A549 (cell line): ENCODE results near the gene SEC14L6. TPM values are rescaled to one million over a fixed set of nuclear protein-coding genes. Genes with fewer than 3 reads are reported as not detected.
A peak's percentile ranks its signal among the peaks of the same experiment; 100 is the strongest.
"Not testable (repeated sequence)": the region's sequence is repeated elsewhere in the genome, so short reads cannot be mapped to it uniquely, and the experiment has no call there.

Source experiments
- ATAC-seq, 2 experiments: fragments of 200-7000 bp in 1 of 2; fragments of >200 bp in 1 of 2; cut with Nextera tagmentation in 1 of 2; cut with Tn5 transposase in 1 of 2; 3 replicates each; pipeline versions ENCODE4 v1.8.0 to v1.9.1; 2018 to 2020; ENCODE audit warnings: mild to moderate bottlenecking in 1 of 2, moderate library complexity in 1 of 2
- CTCF ChIA-PET: fragments of 300-600 bp; sonication (Branson Sonifier 250); formaldehyde crosslinking; extraction: SDS; loops from one replicate; lab custom pipeline; 2021; ENCODE audit warnings: antibody characterized with exemption, inconsistent platforms; lab: Yijun Ruan, JAX
- POLR2A ChIA-PET: fragments of 350-600 bp; formaldehyde crosslinking; extraction: SDS; loops from one replicate; lab custom pipeline; 2021; ENCODE audit warnings: antibody characterized with exemption, inconsistent platforms; lab: Yijun Ruan, JAX
- DNase-seq, 2 experiments: peaks; one replicate each; pipeline versions ENCODE4 v3.0.0 to v3.0.0-alpha.2; 2011 to 2016; ENCODE audit warnings: low read depth in 1 of 2, low spot score in 1 of 2
- FAIRE-seq: peaks from 2 replicates; lab custom pipeline; 2011; peaks lifted over from hg19 to GRCh38; lab: Jason Lieb, UNC
- H3K27ac ChIP-seq, 2 experiments: fragments of >200 bp; sonication (Bioruptor Twin); formaldehyde crosslinking; 3 replicates each; pipeline ENCODE4 v1.5.1; 2016 to 2017
- H3K4me1 ChIP-seq: fragments of >200 bp; sonication (Bioruptor Twin); formaldehyde crosslinking; 3 replicates; pipeline ENCODE4 v1.6.1; 2016
- H3K4me2 ChIP-seq: fragments of >200 bp; sonication (Bioruptor Twin); formaldehyde crosslinking; 3 replicates; pipeline ENCODE4 v1.6.1; 2016
- H3K4me3 ChIP-seq: fragments of >200 bp; sonication (Bioruptor Twin); formaldehyde crosslinking; 3 replicates; pipeline ENCODE4 v1.5.1; 2016
- H3K9me3 ChIP-seq: fragments of >200 bp; sonication (Bioruptor Twin); formaldehyde crosslinking; 3 replicates; pipeline ENCODE4 v1.6.1; 2016
- CBX8 ChIP-seq: fragments of 200-600 bp; sonication (generic); IDR thresholded peaks from 2 replicates; pipeline ENCODE4 v1.6.1; 2016
- CHD2 ChIP-seq: fragments of 150-350 bp; IDR thresholded peaks from 2 replicates; pipeline ENCODE4 v1.6.1; 2014; ENCODE audit warnings: low read length; ENCODE audit not compliant: partially characterized antibody
- EHMT2 ChIP-seq: fragments of 200-600 bp; sonication (generic); IDR thresholded peaks from 2 replicates; pipeline ENCODE4 v1.6.1; 2016; ENCODE audit warnings: antibody characterized with exemption, low read depth, mild to moderate bottlenecking, moderate library complexity
- FOSL2 ChIP-seq, 2 experiments: fragments of 450-650 bp in 1 of 2; fragments of >200 bp in 1 of 2; sonication (Bioruptor Twin) in 1 of 2; formaldehyde crosslinking; IDR thresholded peaks; 2 replicates each; pipeline versions ENCODE4 v1.5.0 to v1.6.1; 2016 to 2020; ENCODE audit warnings: mild to moderate bottlenecking in 1 of 2, moderate library complexity in 1 of 2
- HDAC2 ChIP-seq: fragments of 200-600 bp; sonication (generic); IDR thresholded peaks from 2 replicates; pipeline ENCODE4 v1.6.1; 2016
- HMGXB4 ChIP-seq: fragments of 250-450 bp; sonication (Bioruptor Pico); IDR thresholded peaks from 2 replicates; pipeline ENCODE4 v1.5.0; 2021; ENCODE audit warnings: mild to moderate bottlenecking, moderate library complexity, borderline replicate concordance
- HOXA7 ChIP-seq: fragments of 250-450 bp; sonication (Bioruptor Pico); IDR thresholded peaks from 2 replicates; pipeline ENCODE4 v1.5.0; 2020; ENCODE audit warnings: mild to moderate bottlenecking, moderate library complexity
- JUNB ChIP-seq: fragments of >200 bp; sonication (Bioruptor Twin); formaldehyde crosslinking; IDR thresholded peaks from 2 replicates; pipeline ENCODE4 v1.6.1; 2016
- KDM1A ChIP-seq: fragments of 200-600 bp; sonication (generic); IDR thresholded peaks from 2 replicates; pipeline ENCODE4 v1.6.1; 2016; ENCODE audit warnings: low read depth, mild to moderate bottlenecking
- KDM5A ChIP-seq: fragments of 200-600 bp; sonication (generic); IDR thresholded peaks from 2 replicates; pipeline ENCODE4 v1.6.1; 2016; ENCODE audit warnings: antibody characterized with exemption, mild to moderate bottlenecking
- MAZ ChIP-seq: fragments of 150-350 bp; IDR thresholded peaks from 2 replicates; pipeline ENCODE4 v1.6.1; 2014; ENCODE audit warnings: antibody characterized with exemption, low read depth, low read length, borderline replicate concordance
- NFE2L2 ChIP-seq: fragments of 150-350 bp; conservative IDR thresholded peaks from 2 replicates; pipeline ENCODE4 v1.6.1; 2014; ENCODE audit warnings: low read length
- PBX3 ChIP-seq: IDR thresholded peaks from 2 replicates; pipeline ENCODE4 v1.6.1; 2012
- POLR2AphosphoS2 ChIP-seq: conservative IDR thresholded peaks from 2 replicates; pipeline ENCODE4 v1.6.1; 2012; ENCODE audit warnings: low read length, improper control_type of control experiment, inconsistent platforms
- RAD21 ChIP-seq, 2 experiments: fragments of >200 bp in 1 of 2; sonication (Bioruptor Twin) in 1 of 2; formaldehyde crosslinking in 1 of 2; IDR thresholded peaks in 1 of 2; conservative IDR thresholded peaks in 1 of 2; 2 replicates in 1 of 2; 3 replicates in 1 of 2; pipeline ENCODE4 v1.6.1; 2012 to 2018; ENCODE audit warnings: inconsistent platforms in 1 of 2
- REST ChIP-seq: fragments of 200-600 bp; sonication (generic); IDR thresholded peaks from 2 replicates; pipeline ENCODE4 v1.6.1; 2016; ENCODE audit warnings: antibody characterized with exemption, mild to moderate bottlenecking, moderate library complexity
- RNF2 ChIP-seq: fragments of 200-600 bp; sonication (generic); IDR thresholded peaks from 2 replicates; pipeline ENCODE4 v1.6.1; 2016; ENCODE audit warnings: low read depth, mild to moderate bottlenecking, antibody characterized with exemption, moderate library complexity, borderline replicate concordance
- SMC3 ChIP-seq: fragments of >200 bp; sonication (Bioruptor Twin); formaldehyde crosslinking; IDR thresholded peaks from 3 replicates; pipeline ENCODE4 v1.6.1; 2018; ENCODE audit warnings: inconsistent platforms
- TFCP2L1 ChIP-seq: fragments of 250-450 bp; sonication (Bioruptor Pico); IDR thresholded peaks from 2 replicates; pipeline ENCODE4 v1.5.0; 2021; ENCODE audit warnings: mild to moderate bottlenecking
- ZC3H11A ChIP-seq: fragments of 450-650 bp; IDR thresholded peaks from 2 replicates; pipeline ENCODE4 v1.6.1; 2014; ENCODE audit warnings: antibody characterized with exemption, mild to moderate bottlenecking
- ZFP36 ChIP-seq: fragments of 450-650 bp; IDR thresholded peaks from 2 replicates; pipeline ENCODE4 v1.6.1; 2014; ENCODE audit warnings: borderline replicate concordance; ENCODE audit not compliant: partially characterized antibody
- WGBS: methylation state at CpG from one replicate; pipeline ENCODE4 v1.1.6; 2017; ENCODE audit errors: missing lambda C conversion rate; 5-methylcytosine and 5-hydroxymethylcytosine counted together
- polyA plus RNA-seq, 4 experiments: library from polyadenylated mRNA; depleted of rRNA in 3 of 4; stranded (reverse); fragments of >200 nt; fragmentation: RNase III in 1 of 4; extraction: RNeasy Plus Mini Kit Qiagen cat#74134 plus additional on column Dnase treatment in 1 of 4; gene quantifications; 2 replicates in 3 of 4; 3 replicates in 1 of 4; pipeline ENCODE4 v1.2.3, GENCODE V29; 2011 to 2017

Gene SEC14L6
- polyA plus RNA-seq, 2 of the 4 experiments (the other 2 are of a cell fraction) = not detected

GRCh38 chr22:30568137-30568805 lies 21.7 kb upstream of the SEC14L6 start:
- ATAC-seq (no peak), FAIRE-seq (no peak), DNase-seq (no peak)
- TF ChIP-seq PBX3 (no peak), HOXA7 (CRISPR knock-in tag) (no peak), ZC3H11A (no peak), KDM5A (no peak), EHMT2 (no peak)
- 92% methylated on average over 9 of the region's 10 CpGs for WGBS
- no peak overlapping the region for H3K4me3 ChIP-seq
- H3K27ac ChIP-seq = no peak overlapping the region
- ChIA-PET POLR2A (interaction anchor here (0.5 kb wide), 1 partner anchor 143 kb away, joined by 5 read pairs; the partner anchor contains the start of gene MTFP1), CTCF (interaction anchor here (0.6 kb wide), 1 partner anchor 123 kb away, joined by 3 read pairs; no protein-coding TSS in a partner anchor)
- H3K4me1 ChIP-seq = peaks cover 57% of the 10 kb centered on the region
- H3K4me2 ChIP-seq = no peak overlapping the region
- no peaks in the 10 kb centered on the region for H3K9me3 ChIP-seq

- DNase-seq, POLR2A ChIA-PET, H3K4me3 ChIP-seq, FAIRE-seq, H3K4me2 ChIP-seq, H3K27ac ChIP-seq, ATAC-seq, H3K9me3 ChIP-seq: not testable (repeated sequence)
- H3K4me1 ChIP-seq = peaks cover 56% of the 10 kb centered on the region
- 93% methylated on average over 6 of the region's 6 CpGs for WGBS
- CTCF ChIA-PET = interaction anchor here (2.4 kb wide), 1 partner anchor 82 kb away, joined by 7 read pairs; no protein-coding TSS in a partner anchor
Measured at GRCh38 chr22:30567277-30567676, 20.7 kb upstream of the SEC14L6 start.

GRCh38 chr22:30566125-30566524 lies 19.6 kb upstream of the SEC14L6 start:
- TF ChIP-seq JUNB (no peak), MAZ (no peak), FOSL2 (IDR thresholded peaks at IDR 0.05) (no peak), FOSL2 (CRISPR knock-in tag; IDR thresholded peaks at IDR 0.05) (no peak), POLR2AphosphoS2 (no peak), HOXA7 (CRISPR knock-in tag) (no peak), EHMT2 (no peak), RNF2 (no peak), RAD21 (conservative IDR thresholded peaks at IDR 0.05 in 1 of 2, IDR thresholded peaks at IDR 0.05 in 1 of 2) (no peak), HDAC2 (no peak), KDM1A (no peak), HMGXB4 (CRISPR knock-in tag) (no peak), REST (no peak), ZFP36 (no peak), CBX8 (no peak), SMC3 (no peak), CHD2 (no peak), NFE2L2 (no peak), TFCP2L1 (no peak)
- Histone ChIP-seq H3K4me1 (peaks cover 57% of the 10 kb centered on the region), H3K4me2 (peak overlapping the region; percentile 36), H3K4me3 (no peak overlapping the region), H3K9me3 (no peaks in the 10 kb centered on the region), H3K27ac (peak overlapping the region; percentile 36 to 70; a peak in 5 of 6 replicates)
- peak in 1 of 2 experiments; percentile 46 for DNase-seq
- ATAC-seq = peak; percentile 60 to 80
- POLR2A ChIA-PET = no interaction called here
- WGBS = 6% methylated on average over 6 of the region's 7 CpGs
- no peak for FAIRE-seq
- CTCF ChIA-PET = interaction anchor here (1.3 to 2.4 kb wide), 3 partner anchors 12 to 81 kb away, joined by 3 to 7 read pairs (median 4); no protein-coding TSS in a partner anchor
